HG02763 (cell line): Measurements from ENCODE around the gene CCDC127.

Experiments used
- ATAC-seq: cut with Tn5 transposase; IDR thresholded peaks from one replicate; pipeline ENCODE4 v1.9.1; 2021; ENCODE audit warnings: mild to moderate bottlenecking, moderate library complexity; ENCODE audit not compliant: unreplicated experiment

The CCDC127 gene

GRCh38 chr5:160921-161802, 56.8 kb downstream of the CCDC127 start:
- no peak for ATAC-seq

- ATAC-seq: no peak
Observed at GRCh38 chr5:160173-160510, 57.8 kb downstream of the CCDC127 start.

- ATAC-seq: no peak
Observed at GRCh38 chr5:159448-160172, 58.3 kb downstream of the CCDC127 start.

GRCh38 chr5:158807-159447, 59.0 kb downstream of the CCDC127 start:
- no peak for ATAC-seq

- no peak for ATAC-seq
Observed at GRCh38 chr5:157801-158200, 60.2 kb downstream of the CCDC127 start.

- no peak for ATAC-seq
Observed at GRCh38 chr5:157126-157715, 60.7 kb downstream of the CCDC127 start.

- ATAC-seq: no peak
Observed at GRCh38 chr5:156411-157072, 61.4 kb downstream of the CCDC127 start.

GRCh38 chr5:155651-156410, 62.1 kb downstream of the CCDC127 start:
- no peak for ATAC-seq

- no peak for ATAC-seq
Observed at GRCh38 chr5:154826-155225, 63.1 kb downstream of the CCDC127 start.

GRCh38 chr5:154236-154635, 63.7 kb downstream of the CCDC127 start:
- no peak for ATAC-seq

GRCh38 chr5:153256-153655, 64.7 kb downstream of the CCDC127 start:
- ATAC-seq: no peak

GRCh38 chr5:152077-152476, 65.9 kb downstream of the CCDC127 start:
- ATAC-seq: no peak

GRCh38 chr5:150746-151145, 67.2 kb downstream of the CCDC127 start:
- ATAC-seq: no peak

- ATAC-seq: no peak
Observed at GRCh38 chr5:149745-150485, 68.0 kb downstream of the CCDC127 start.

- no peak for ATAC-seq
Observed at GRCh38 chr5:147751-148150, 70.2 kb downstream of the CCDC127 start.
